GM18909 (cell line): ENCODE data around the gene AOC2.

Source experiments
- ATAC-seq: cut with Tn5 transposase; IDR thresholded peaks from one replicate; pipeline ENCODE4 v1.9.1; 2021; ENCODE audit warnings: mild to moderate bottlenecking; ENCODE audit not compliant: unreplicated experiment, poor library complexity

AOC2 gene

GRCh38 chr17:42844271-42844670 lies at the start of gene AOC2:
AOC2 (plus strand) TSS chr17:42844580; CDS start chr17:42844627, 47 bp downstream.
- no peak for ATAC-seq

GRCh38 chr17:42795061-42795460 lies 49.3 kb upstream of the AOC2 start:
- no peak for ATAC-seq

GRCh38 chr17:42795465-42795864 lies 48.9 kb upstream of the AOC2 start:
- ATAC-seq: no peak

DNA sequence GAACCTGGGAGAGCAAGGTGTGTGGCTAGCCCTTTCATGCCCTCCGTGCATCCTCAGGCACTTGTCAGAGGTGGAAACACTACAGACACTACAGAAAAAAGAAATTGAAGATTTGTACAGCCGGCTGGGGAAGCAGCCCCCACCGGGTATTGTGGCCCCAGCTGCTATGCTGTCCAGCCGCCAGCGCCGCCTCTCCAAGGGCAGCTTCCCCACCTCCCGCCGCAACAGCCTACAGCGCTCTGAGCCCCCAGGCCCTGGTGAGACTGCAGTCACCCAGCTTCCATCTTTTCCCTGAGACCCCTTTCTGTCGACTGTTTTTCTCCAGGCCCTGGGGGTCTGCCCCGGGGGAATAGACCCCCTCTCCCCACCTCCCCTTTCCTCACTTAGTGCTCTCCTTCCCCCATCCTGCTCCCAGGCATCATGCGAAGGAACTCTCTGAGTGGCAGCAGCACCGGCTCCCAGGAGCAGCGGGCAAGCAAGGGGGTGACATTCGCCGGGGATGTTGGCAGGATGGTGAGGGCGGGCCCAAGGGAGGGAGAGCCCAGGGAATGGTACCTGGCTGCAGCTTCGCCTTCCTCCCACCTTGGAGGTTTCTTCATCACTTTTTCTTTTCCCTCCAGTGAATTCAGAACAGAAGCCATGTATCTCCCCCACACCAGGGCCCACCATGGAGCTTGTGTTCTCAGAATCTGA lies 48.2 kb upstream of the AOC2 start:
- ATAC-seq: no peak

- ATAC-seq: no peak
These were observed 47.0 kb upstream of the AOC2 start for GRCh38 chr17:42797067-42798007.

- ATAC-seq: no peak
These were observed 46.4 kb upstream of the AOC2 start for GRCh38 chr17:42798011-42798382.

DNA sequence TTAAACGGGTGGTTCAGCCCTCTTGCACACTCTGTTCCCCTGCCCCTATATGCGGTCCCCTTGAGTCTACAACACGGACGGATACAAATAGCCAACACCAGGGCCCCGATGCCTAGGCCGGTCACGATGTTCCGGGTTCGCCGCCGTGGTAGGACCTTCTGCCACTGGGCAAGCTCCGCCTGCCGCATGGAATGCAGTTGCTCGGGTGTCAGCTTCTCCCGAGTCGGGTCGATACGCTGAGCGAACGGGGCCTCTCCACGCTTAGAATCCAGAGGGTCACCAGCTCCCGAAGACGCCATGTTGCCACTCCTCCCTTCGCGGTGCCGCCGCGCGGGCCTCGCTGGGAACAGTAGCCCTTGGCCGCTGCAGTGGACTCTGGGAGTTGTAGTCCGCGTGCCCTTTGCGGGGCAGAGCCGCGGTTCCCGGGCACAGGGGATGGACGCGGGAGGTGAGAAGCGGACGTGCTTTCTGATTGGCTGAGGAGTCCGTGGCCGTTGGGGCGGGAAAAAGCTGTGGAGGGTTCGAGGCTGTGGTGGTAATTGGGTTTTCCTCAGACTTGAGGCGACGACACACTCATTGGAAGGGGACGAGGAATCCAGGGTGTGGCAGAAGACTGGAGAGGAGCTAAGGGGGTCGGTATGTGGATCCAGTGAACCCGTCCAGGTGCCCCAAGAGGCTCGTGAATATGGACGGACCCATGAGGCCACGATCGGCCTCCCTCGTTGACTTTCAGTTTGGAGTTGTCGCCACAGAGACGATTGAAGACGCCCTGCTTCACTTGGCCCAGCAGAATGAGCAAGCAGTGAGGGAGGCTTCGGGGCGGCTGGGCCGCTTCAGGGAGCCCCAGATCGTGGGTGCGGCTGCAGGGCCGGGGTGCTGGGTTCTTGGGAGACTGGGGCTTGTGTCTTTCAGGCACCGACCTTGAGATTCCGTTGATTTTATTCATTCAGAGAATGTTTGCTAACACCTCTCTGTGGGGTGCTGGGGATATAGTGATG lies 45.7 kb upstream of the AOC2 start, which contains the start of the genes CNTD1 and COA3:
Gene CNTD1, plus strand, starts transcription at position 479 of the 998 bp plus-strand sequence. Its CDS starts 207 bp downstream, at position 686.
Gene COA3, minus strand, starts transcription at position 322 of the 998 bp plus-strand sequence. Its CDS starts 23 bp downstream, at position 299.
- ATAC-seq: peak; percentile 70

GRCh38 chr17:42803074-42803883 lies 41.1 kb upstream of the AOC2 start:
- no peak for ATAC-seq

DNA sequence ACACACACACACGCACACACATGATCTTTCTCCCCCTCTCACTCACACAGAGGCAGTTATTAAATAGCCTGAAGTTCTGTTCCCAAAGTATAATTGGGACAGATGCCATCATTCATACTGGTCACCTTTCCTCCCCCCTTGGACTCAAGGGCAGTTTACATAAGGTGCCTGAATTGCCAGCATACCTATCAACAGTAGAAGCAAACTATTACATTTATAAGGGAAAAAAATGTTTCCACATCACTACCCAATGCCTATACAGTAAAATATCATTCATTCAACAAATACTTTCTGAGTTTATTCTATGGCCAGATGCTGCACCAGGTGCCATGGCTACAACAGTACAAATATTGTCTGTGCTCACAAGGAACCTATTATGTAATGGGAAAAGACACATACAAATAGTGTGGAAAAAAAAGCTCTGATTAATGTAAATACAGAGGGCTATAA lies 39.4 kb upstream of the AOC2 start:
- no peak for ATAC-seq

- no peak for ATAC-seq
These were observed 38.1 kb upstream of the AOC2 start for GRCh38 chr17:42806249-42806648.

DNA sequence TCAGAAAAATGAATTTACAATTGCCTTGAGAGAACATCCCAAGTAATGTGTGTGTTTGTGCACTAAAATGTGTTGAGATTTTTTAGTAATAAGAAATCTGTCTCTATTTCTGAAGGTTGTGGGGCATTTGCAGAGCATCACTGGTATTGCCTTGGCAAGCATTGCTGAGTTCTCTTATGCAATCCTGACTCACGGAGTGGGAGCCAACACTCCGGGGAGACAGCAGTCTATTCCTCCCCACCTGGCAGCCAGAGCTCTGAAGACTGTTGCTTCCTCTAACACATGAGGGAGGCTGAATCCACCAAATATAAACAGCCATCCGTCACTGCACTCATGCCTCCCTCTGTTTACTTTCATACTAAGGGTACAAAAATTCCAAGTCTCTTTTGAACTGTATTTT lies 35.1 kb upstream of the AOC2 start:
- no peak for ATAC-seq

- ATAC-seq: no peak
These were observed 29.6 kb upstream of the AOC2 start for GRCh38 chr17:42814633-42815399.

GRCh38 chr17:42817866-42818265 lies 26.5 kb upstream of the AOC2 start:
- ATAC-seq: no peak

GRCh38 chr17:42818379-42818778 lies 26.0 kb upstream of the AOC2 start:
- ATAC-seq: no peak

- no peak for ATAC-seq
These were observed 24.3 kb upstream of the AOC2 start for GRCh38 chr17:42819939-42820535.

GRCh38 chr17:42821176-42821575 lies 23.2 kb upstream of the AOC2 start:
- ATAC-seq: no peak

GRCh38 chr17:42827472-42827871 lies 16.9 kb upstream of the AOC2 start:
- ATAC-seq: no peak

DNA sequence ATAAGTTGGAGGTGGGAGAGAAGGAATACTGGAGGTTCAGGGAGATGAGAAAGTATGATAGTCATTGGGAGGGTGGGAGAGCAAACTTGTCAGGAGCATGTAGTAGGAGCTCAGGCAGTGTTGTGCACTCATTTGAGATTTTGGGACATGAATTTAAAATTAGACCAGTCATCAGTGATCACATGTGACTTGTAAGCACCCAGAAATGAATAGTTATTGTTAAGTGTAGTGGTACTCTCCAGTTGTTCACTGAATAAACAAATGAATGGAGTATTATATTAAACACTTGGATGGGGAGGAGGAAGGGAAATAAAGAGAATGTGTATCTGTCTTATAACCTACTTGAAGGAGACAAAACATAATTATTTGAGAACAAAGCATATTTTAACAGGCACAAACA lies 13.4 kb upstream of the AOC2 start:
- no peak for ATAC-seq
